A549 treated with ZK216348 at 1 μM for 4 hours (cell line): ENCODE results near the gene TSSC4. TPM values are rescaled to one million over a fixed set of nuclear protein-coding genes. Genes with fewer than 3 reads are reported as not detected.

Experiments used
- total RNA-seq: library from RNA; stranded (reverse); fragments of 200-300 nt; extraction: Qiagen RNA extraction; gene quantifications from 5 replicates; pipeline ENCODE4 v1.2.3, GENCODE V29; 2022; ENCODE audit warnings: low read depth

Gene TSSC4
- 32.7 to 76.9 TPM (median 68.3 TPM) in 5 replicates for total RNA-seq

GRCh38 chr11:2400069-2400761 is at the start of gene TSSC4:
TSSC4 (plus strand) TSS chr11:2400750; CDS start chr11:2402634, 1,884 bp downstream.

GRCh38 chr11:2376751-2377451 is 23.6 kb upstream of the TSSC4 start, which contains the start of gene CD81:
CD81 (plus strand) TSS chr11:2377310; CDS start chr11:2377550, 240 bp downstream.

GRCh38 chr11:2443881-2444820 is 43.6 kb downstream of the TSSC4 start, which contains the start of gene TRPM5:
TRPM5 (minus strand) TSS chr11:2444514; CDS start chr11:2423036, 21,478 bp downstream.

GRCh38 chr11:2444821-2445745 is 44.5 kb downstream of the TSSC4 start, which contains the start of gene KCNQ1:
KCNQ1 (plus strand) TSS chr11:2445008; CDS start chr11:2445099, 91 bp downstream.

Other genes with a start within 250 kb of the TSSC4 start
- not detected in 5 replicates for gene INS, start 239.5 kb upstream of the TSSC4 start, total RNA-seq
- gene TH, start 228.9 kb upstream of the TSSC4 start, total RNA-seq = 0.14 TPM in 1 of 5 replicates, not detected in the others
- gene ASCL2, start 130.2 kb upstream of the TSSC4 start, total RNA-seq = not detected in 5 replicates
- not detected in 5 replicates for gene C11orf21, start 98.8 kb upstream of the TSSC4 start, total RNA-seq
- not detected in 5 replicates for gene TSPAN32, start 98.7 kb upstream of the TSSC4 start, total RNA-seq
- 250 to 408 TPM (median 392 TPM) in 5 replicates for gene CD81, start 23.4 kb upstream of the TSSC4 start, total RNA-seq
- gene TRPM5, start 43.8 kb downstream of the TSSC4 start, total RNA-seq = not detected in 5 replicates
- gene KCNQ1, start 44.3 kb downstream of the TSSC4 start, total RNA-seq = 0.62 to 1.0 TPM (median 0.71 TPM) in 4 of 5 replicates, not detected in the other